WTC11 (cell line): ENCODE measurements around the gene TREML4.

Experiments
- ATF2 ChIP-seq: sonication (generic); formaldehyde crosslinking; IDR thresholded peaks from 2 replicates; pipeline ENCODE4 v1.8.1; 2022; ENCODE audit warnings: low read depth, missing genetic modification reagents, borderline replicate concordance
- ATF3 ChIP-seq: sonication (generic); formaldehyde crosslinking; conservative IDR thresholded peaks from 2 replicates; pipeline ENCODE4 v1.8.1; 2022; ENCODE audit warnings: mild to moderate bottlenecking, missing genetic modification reagents
- CTCF ChIP-seq: fragments of 200-600 bp; IDR thresholded peaks from 2 replicates; pipeline ENCODE4 v1.8.0; 2022; ENCODE audit warnings: antibody characterized with exemption
- E2F1 ChIP-seq: sonication (generic); formaldehyde crosslinking; IDR thresholded peaks from 2 replicates; pipeline ENCODE4 v1.8.0; 2022; ENCODE audit warnings: mild to moderate bottlenecking, missing genetic modification reagents
- NR3C1 ChIP-seq: sonication (generic); formaldehyde crosslinking; conservative IDR thresholded peaks from 2 replicates; pipeline ENCODE4 v1.8.1; 2023; ENCODE audit warnings: low read depth, mild to moderate bottlenecking, missing genetic modification reagents
- PRDM15 ChIP-seq: sonication (generic); formaldehyde crosslinking; IDR thresholded peaks from 2 replicates; pipeline ENCODE4 v1.8.0; 2022; ENCODE audit warnings: missing genetic modification reagents
- TEAD4 ChIP-seq: sonication (generic); formaldehyde crosslinking; IDR thresholded peaks from 2 replicates; pipeline ENCODE4 v1.8.0; 2022; ENCODE audit warnings: mild to moderate bottlenecking, missing genetic modification reagents
- ZSCAN18 ChIP-seq: fragments of 250-450 bp; sonication (Bioruptor Pico); IDR thresholded peaks from 2 replicates; pipeline ENCODE4 v2.1.2; 2022; ENCODE audit warnings: mild to moderate bottlenecking, moderate library complexity

GRCh38 chr6:41189967-41190366 lies 38.2 kb upstream of the TREML4 start:
- no peak for TF ChIP-seq PRDM15 (CRISPR knock-in tag)
- no peak for TF ChIP-seq TEAD4 (CRISPR knock-in tag)
- TF ChIP-seq NR3C1 (CRISPR knock-in tag), result no peak
- no peak for TF ChIP-seq CTCF
- TF ChIP-seq ATF3 (CRISPR knock-in tag), result no peak
- TF ChIP-seq ZSCAN18, result no peak
- no peak for TF ChIP-seq E2F1 (CRISPR knock-in tag)
- no peak for TF ChIP-seq ATF2 (CRISPR knock-in tag)
